ENCODE results near the gene RB1. TPM values are rescaled to one million over a fixed set of nuclear protein-coding genes. Genes with fewer than 3 reads are reported as not detected.

RB1 gene
- total RNA-seq, 2 experiments from 2014 or later: 33.5 to 84.4 TPM

GRCh38 chr13:48478391-48478790, 174.8 kb downstream of the RB1 start:
- BruUV-seq (replicated peaks): no TSS peak
- CTCF ChIA-PET (ENCODE audit: unreplicated experiment): no interaction called here
- peaks cover 76% of the 10 kb centered on the region for H3K36me3 ChIP-seq (ENCODE audit: insufficient read depth, low read length)

GRCh38 chr13:48483575-48483974, 180.0 kb downstream of the RB1 start:
- ChIA-PET POLR2A (interaction anchor here (1.0 to 1.7 kb wide), 2 partner anchors 45 to 62 kb away, joined by 3 to 4 read pairs; no protein-coding TSS in a partner anchor), CTCF (ENCODE audit: unreplicated experiment) (no interaction called here)
- peaks cover 4% of the 10 kb centered on the region for H3K4me1 ChIP-seq (ENCODE audit: insufficient read depth, low read length, poor library complexity, severe bottlenecking)
- no TSS peak for BruUV-seq (replicated peaks)
- intact Hi-C loops (cut with micrococcal nuclease; ENCODE audit: unreplicated experiment): no loop called here
- no peaks in the 10 kb centered on the region for H3K9me3 ChIP-seq (ENCODE audit: low read length)
- H2AFZ ChIP-seq (ENCODE audit: low read length): no peak overlapping the region
- no peaks in the 10 kb centered on the region for H3K9me2 ChIP-seq (ENCODE audit: insufficient read depth, low read length)
- TF ChIP-seq CTCF (conservative IDR thresholded peaks at IDR 0.05; ENCODE audit: low read length) (no peak), EZH2phosphoT487 (IDR thresholded peaks at IDR 0.05; ENCODE audit: borderline replicate concordance, low read depth, low read length) (no peak)
- H3K27ac ChIP-seq (ENCODE audit: low read depth, low read length, poor library complexity, severe bottlenecking): no peak overlapping the region
- no peaks in the 10 kb centered on the region for H4K20me1 ChIP-seq (ENCODE audit: insufficient read depth, low read length)
- no peaks in the 10 kb centered on the region for H3K79me2 ChIP-seq (ENCODE audit: insufficient read depth, low read depth, low read length)
- no peak overlapping the region for H3K4me3 ChIP-seq (ENCODE audit: low read depth, low read length, poor library complexity, severe bottlenecking)
- no peak for DNase-seq (ENCODE audit: low spot score)
- no peak overlapping the region for H3K4me2 ChIP-seq (ENCODE audit: low read length)
- peaks cover 84% of the 10 kb centered on the region for H3K36me3 ChIP-seq (ENCODE audit: insufficient read depth, low read length)

More at GRCh38 chr13:48478391-48478790, 174.8 kb downstream of the RB1 start:
- Histone ChIP-seq H4K20me1 (ENCODE audit: insufficient read depth, low read length) (no peaks in the 10 kb centered on the region), H2AFZ (ENCODE audit: low read length) (no peak overlapping the region), H3K4me2 (ENCODE audit: low read length) (no peak overlapping the region), H3K9me2 (ENCODE audit: insufficient read depth, low read length) (no peaks in the 10 kb centered on the region), H3K27ac (ENCODE audit: low read depth, low read length, poor library complexity, severe bottlenecking) (no peak overlapping the region), H3K79me2 (ENCODE audit: insufficient read depth, low read depth, low read length) (no peaks in the 10 kb centered on the region), H3K4me1 (ENCODE audit: insufficient read depth, low read length, poor library complexity, severe bottlenecking) (peaks cover 15% of the 10 kb centered on the region), H3K9me3 (ENCODE audit: low read length) (no peaks in the 10 kb centered on the region), H3K4me3 (ENCODE audit: low read depth, low read length, poor library complexity, severe bottlenecking) (no peak overlapping the region)
- POLR2A ChIA-PET: interaction anchor here (0.6 kb wide), 1 partner anchor 40 kb away, joined by 3 read pairs; no protein-coding TSS in a partner anchor
- intact Hi-C loops (cut with micrococcal nuclease; ENCODE audit: unreplicated experiment): no loop called here
- TF ChIP-seq EZH2phosphoT487 (IDR thresholded peaks at IDR 0.05; ENCODE audit: borderline replicate concordance, low read depth, low read length): no peak
- TF ChIP-seq CTCF (conservative IDR thresholded peaks at IDR 0.05; ENCODE audit: low read length): no peak
- no peak for DNase-seq (ENCODE audit: low spot score)

GRCh38 chr13:48485432-48485831, 181.9 kb downstream of the RB1 start:
- BruUV-seq (replicated peaks): no TSS peak
- H3K9me2 ChIP-seq (ENCODE audit: insufficient read depth, low read length): no peaks in the 10 kb centered on the region
- peaks cover 19% of the 10 kb centered on the region for H3K4me1 ChIP-seq (ENCODE audit: insufficient read depth, low read length, poor library complexity, severe bottlenecking)
- H3K79me2 ChIP-seq (ENCODE audit: insufficient read depth, low read depth, low read length): no peaks in the 10 kb centered on the region
- no peak overlapping the region for H3K4me3 ChIP-seq (ENCODE audit: low read depth, low read length, poor library complexity, severe bottlenecking)
- H3K9me3 ChIP-seq (ENCODE audit: low read length): no peaks in the 10 kb centered on the region
- TF ChIP-seq EZH2phosphoT487 (IDR thresholded peaks at IDR 0.05; ENCODE audit: borderline replicate concordance, low read depth, low read length): no peak
- H2AFZ ChIP-seq (ENCODE audit: low read length): no peak overlapping the region
- POLR2A ChIA-PET: interaction anchor here (0.7 to 1.0 kb wide), 5 partner anchors 22 to 1734 kb away, joined by 3 to 6 read pairs (median 4); no protein-coding TSS in a partner anchor
- peaks cover 83% of the 10 kb centered on the region for H3K36me3 ChIP-seq (ENCODE audit: insufficient read depth, low read length)
- H3K4me2 ChIP-seq (ENCODE audit: low read length): no peak overlapping the region
- H4K20me1 ChIP-seq (ENCODE audit: insufficient read depth, low read length): no peaks in the 10 kb centered on the region; the same call in 1 of the 2 replicates
- intact Hi-C loops (cut with micrococcal nuclease; ENCODE audit: unreplicated experiment): no loop called here
- no peak overlapping the region for H3K27ac ChIP-seq (ENCODE audit: low read depth, low read length, poor library complexity, severe bottlenecking)
- CTCF ChIA-PET (ENCODE audit: unreplicated experiment): interaction anchor here (0.5 kb wide), 1 partner anchor 59 kb away, joined by 3 read pairs; no protein-coding TSS in a partner anchor
- DNase-seq (ENCODE audit: low spot score): no peak

Measured in OCI-LY7 (cell line).